NCI-H1092 treated with DMSO at 0.1 percent for 48 hours (cell line): ENCODE measurements around the gene DPH1.

Experiments
- DNase-seq: peaks from one replicate; lab custom pipeline; 2025; lab: John Stamatoyannopoulos, UW

Gene DPH1

GRCh38 chr17:2082003-2082781 is 52.2 kb downstream of the DPH1 start:
- DNase-seq, result no peak

GRCh38 chr17:2083613-2084035 is 53.7 kb downstream of the DPH1 start:
- DNase-seq, result no peak

GRCh38 chr17:2084036-2084765 is 54.2 kb downstream of the DPH1 start:
- DNase-seq, result no peak

- no peak for DNase-seq
Observed at GRCh38 chr17:2084766-2085647, 55.1 kb downstream of the DPH1 start.

- no peak for DNase-seq
Observed at GRCh38 chr17:2085648-2085949, 55.6 kb downstream of the DPH1 start.

- no peak for DNase-seq
Observed at GRCh38 chr17:2086306-2086705, 56.4 kb downstream of the DPH1 start.

GRCh38 chr17:2087597-2088211 is 57.8 kb downstream of the DPH1 start:
- DNase-seq, result no peak

- no peak for DNase-seq
Observed at GRCh38 chr17:2089021-2089422, 59.1 kb downstream of the DPH1 start.

GRCh38 chr17:2090210-2090641 is 60.3 kb downstream of the DPH1 start:
- DNase-seq, result no peak

GRCh38 chr17:2090804-2091534 is 61.0 kb downstream of the DPH1 start:
- no peak for DNase-seq

- no peak for DNase-seq
Observed at GRCh38 chr17:2092253-2092652, 62.3 kb downstream of the DPH1 start.

GRCh38 chr17:2093349-2093748 is 63.4 kb downstream of the DPH1 start:
- DNase-seq, result no peak
